Activated naive CD4-positive, alpha-beta T cell treated with anti-CD3 and anti-CD28 coated beads, Interleukin-2, amount 50 U/mL, for 72 hours (primary cell): ENCODE results near the gene HSP90B1. TPM values are rescaled to one million over a fixed set of nuclear protein-coding genes. Genes with fewer than 3 reads are reported as not detected.
A peak's percentile ranks its signal among the peaks of the same experiment; 100 is the strongest.

Source experiments
- ATAC-seq, 2 donors: fragments of 150-1000 bp; cut with Tn5 transposase; 2 replicates each; pipeline ENCODE4 v1.10.0; 2021; ENCODE audit warnings: mild to moderate bottlenecking in 2 of 2, moderate library complexity in 2 of 2
- DNase-seq, 2 donors: peaks; one replicate each; pipeline ENCODE4 v3.0.0; 2021 to 2022; ENCODE audit warnings: low spot score in 2 of 2
- H3K27ac Mint-ChIP-seq, 2 donors: one replicate each; pipeline ENCODE4 v1.8.0; 2022; ENCODE audit warnings: mild to moderate bottlenecking in 2 of 2, mixed read lengths in 2 of 2
- H3K36me3 Mint-ChIP-seq, 2 donors: one replicate each; pipeline ENCODE4 v1.8.0; 2022; ENCODE audit warnings: mixed read lengths in 2 of 2
- H3K9me3 Mint-ChIP-seq, 2 donors: one replicate each; pipeline ENCODE4 v1.8.0; 2022; ENCODE audit warnings: mixed read lengths in 2 of 2
- total RNA-seq, 2 donors: library from RNA; stranded (reverse); gene quantifications; one replicate each; pipeline ENCODE4 v1.2.3, GENCODE V29; 2022

HSP90B1 gene
- total RNA-seq, 2 donors from 2014 or later: 285 to 376 TPM

- Mint-ChIP-seq H3K27ac (peak overlapping the region; percentile 90 to 98), H3K36me3 (peaks cover 22 to 30% of the 10 kb centered on the region in 2 donors), H3K9me3 (no peaks in the 10 kb centered on the region)
- ATAC-seq (no peak), DNase-seq (no peak)
These were observed 27.7 kb downstream of the HSP90B1 start for GRCh38 chr12:103957865-103958388.

GRCh38 chr12:103958621-103959020, 28.4 kb downstream of the HSP90B1 start:
- peaks cover 20 to 30% of the 10 kb centered on the region in 2 donors for H3K36me3 Mint-ChIP-seq
- no peak overlapping the region for H3K27ac Mint-ChIP-seq
- H3K9me3 Mint-ChIP-seq: no peaks in the 10 kb centered on the region
- DNase-seq (no peak), ATAC-seq (no peak)

- no peak for ATAC-seq
These were observed 30.5 kb downstream of the HSP90B1 start for GRCh38 chr12:103960616-103961227.

DNA sequence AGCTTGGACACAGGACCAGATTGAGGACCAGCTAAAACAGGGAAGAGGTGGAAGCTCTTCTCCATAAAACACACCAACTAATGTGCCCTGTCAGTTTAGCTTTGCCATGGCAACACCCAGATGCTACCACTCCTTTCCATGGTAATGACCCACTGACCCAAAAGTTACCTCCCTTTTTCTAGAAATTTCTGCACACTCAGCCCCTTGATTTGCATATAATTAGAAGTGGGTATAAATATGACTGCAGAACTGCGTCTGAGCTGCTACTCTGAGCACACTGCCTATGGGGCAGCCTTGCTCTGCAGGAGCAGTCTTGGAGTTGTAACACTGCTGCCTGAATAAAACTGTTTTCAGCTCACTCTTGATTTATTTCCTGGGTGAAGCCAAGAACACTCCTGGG, 32.3 kb downstream of the HSP90B1 start:
- no peaks in the 10 kb centered on the region for H3K9me3 Mint-ChIP-seq
- DNase-seq (no peak), ATAC-seq (no peak)
- peaks cover 25 to 31% of the 10 kb centered on the region in 2 donors for H3K36me3 Mint-ChIP-seq
- H3K27ac Mint-ChIP-seq: no peak overlapping the region

More at GRCh38 chr12:103960616-103961227, 30.5 kb downstream of the HSP90B1 start:
- H3K27ac Mint-ChIP-seq: no peak overlapping the region
- peaks cover 17 to 35% of the 10 kb centered on the region in 2 donors for H3K36me3 Mint-ChIP-seq
- DNase-seq: no peak
- no peaks in the 10 kb centered on the region for H3K9me3 Mint-ChIP-seq

- peak overlapping the region; percentile 98 to 99 for H3K27ac Mint-ChIP-seq
- no peaks in the 10 kb centered on the region for H3K9me3 Mint-ChIP-seq
- ATAC-seq: no peak
- DNase-seq: no peak
- H3K36me3 Mint-ChIP-seq: peaks cover 34 to 39% of the 10 kb centered on the region in 2 donors
These were observed 34.6 kb downstream of the HSP90B1 start for GRCh38 chr12:103964805-103965204.

DNA sequence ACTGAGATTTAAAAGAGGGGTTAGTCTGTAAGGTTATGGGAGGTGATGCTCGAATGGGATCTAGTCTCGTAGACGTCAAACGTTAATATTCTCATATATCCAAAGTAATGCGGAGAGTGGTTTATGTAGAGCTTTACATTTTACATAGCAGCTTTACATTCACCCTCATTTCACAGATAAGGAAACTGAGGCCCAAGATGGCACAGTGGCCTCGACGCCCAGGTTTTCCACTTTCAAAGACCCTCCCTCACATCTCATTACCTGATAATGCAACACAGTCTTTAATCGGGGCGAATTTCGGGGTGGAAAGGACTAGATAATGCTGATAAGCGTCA, 35.0 kb downstream of the HSP90B1 start:
- ATAC-seq: no peak
- H3K36me3 Mint-ChIP-seq: peaks cover 34 to 39% of the 10 kb centered on the region in 2 donors
- no peak for DNase-seq

GRCh38 chr12:103965590-103966504, 35.6 kb downstream of the HSP90B1 start, which contains the start of gene TDG:
Gene TDG, plus strand, starts transcription at chr12:103965872. Its CDS starts 166 bp downstream, at chr12:103966038.
- peak; percentile 94 to 96 for ATAC-seq
- DNase-seq: peak; percentile 93 to 96
- Mint-ChIP-seq H3K27ac (peak within 1 kb of the TSS; percentile 98 to 99), H3K36me3 (peaks cover 34 to 39% of the 10 kb centered on the region in 2 donors), H3K9me3 (no peaks in the 10 kb centered on the region)

More for the DNA sequence above, 35.0 kb downstream of the HSP90B1 start:
- Mint-ChIP-seq H3K9me3 (no peaks in the 10 kb centered on the region), H3K27ac (peak overlapping the region; percentile 98 to 99)

GRCh38 chr12:103966736-103967135, 36.5 kb downstream of the HSP90B1 start:
- Mint-ChIP-seq H3K27ac (peak overlapping the region; percentile 95 to 98), H3K36me3 (peaks cover 34 to 39% of the 10 kb centered on the region in 2 donors), H3K9me3 (no peaks in the 10 kb centered on the region)
- ATAC-seq: no peak
- DNase-seq: no peak

DNA sequence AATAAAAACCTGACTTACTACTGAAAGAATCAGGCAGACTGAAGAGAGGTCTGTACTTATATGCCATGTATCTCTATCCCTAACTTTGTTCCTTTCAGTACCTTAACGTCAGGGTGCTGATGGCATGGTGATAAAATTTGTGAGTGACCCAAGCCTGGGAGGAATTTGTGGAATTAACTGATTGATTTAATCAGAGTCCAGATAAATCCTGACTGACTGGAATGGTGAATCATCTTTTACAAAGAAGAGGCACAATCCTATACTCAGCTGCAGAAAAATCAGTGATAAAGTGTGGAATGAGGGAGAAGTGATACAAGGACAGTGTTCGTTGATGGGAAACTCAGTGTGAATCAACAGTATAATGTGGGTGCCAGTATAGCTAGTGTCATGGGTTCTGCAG, 39.2 kb downstream of the HSP90B1 start:
- peaks cover 34 to 43% of the 10 kb centered on the region in 2 donors for H3K36me3 Mint-ChIP-seq
- H3K9me3 Mint-ChIP-seq: no peaks in the 10 kb centered on the region
- no peak for DNase-seq
- no peak overlapping the region for H3K27ac Mint-ChIP-seq
- ATAC-seq: no peak

GRCh38 chr12:103973909-103974308, 43.7 kb downstream of the HSP90B1 start:
- Mint-ChIP-seq H3K9me3 (no peaks in the 10 kb centered on the region), H3K27ac (no peak overlapping the region)

GRCh38 chr12:103975368-103975767, 45.2 kb downstream of the HSP90B1 start:
- Mint-ChIP-seq H3K9me3 (no peaks in the 10 kb centered on the region), H3K36me3 (peaks cover 13 to 22% of the 10 kb centered on the region in 2 donors), H3K27ac (peak overlapping the region in 1 of 2 donors; percentile 34)
- no peak for DNase-seq
- ATAC-seq: no peak

More at GRCh38 chr12:103973909-103974308, 43.7 kb downstream of the HSP90B1 start:
- H3K36me3 Mint-ChIP-seq: peaks cover 13 to 22% of the 10 kb centered on the region in 2 donors
- ATAC-seq: no peak
- DNase-seq: no peak

GRCh38 chr12:103978384-103978982, 48.3 kb downstream of the HSP90B1 start:
- Mint-ChIP-seq H3K36me3 (peaks cover 13 to 22% of the 10 kb centered on the region in 2 donors), H3K9me3 (no peaks in the 10 kb centered on the region), H3K27ac (peak overlapping the region; percentile 44 to 91)
- ATAC-seq (no peak), DNase-seq (no peak)

GRCh38 chr12:103986829-103987228, 56.6 kb downstream of the HSP90B1 start:
- H3K9me3 Mint-ChIP-seq: no peaks in the 10 kb centered on the region
- no peaks in the 10 kb centered on the region for H3K36me3 Mint-ChIP-seq
- peak overlapping the region in 1 of 2 donors; percentile 36 for H3K27ac Mint-ChIP-seq
- no peak for DNase-seq
- ATAC-seq: no peak

DNA sequence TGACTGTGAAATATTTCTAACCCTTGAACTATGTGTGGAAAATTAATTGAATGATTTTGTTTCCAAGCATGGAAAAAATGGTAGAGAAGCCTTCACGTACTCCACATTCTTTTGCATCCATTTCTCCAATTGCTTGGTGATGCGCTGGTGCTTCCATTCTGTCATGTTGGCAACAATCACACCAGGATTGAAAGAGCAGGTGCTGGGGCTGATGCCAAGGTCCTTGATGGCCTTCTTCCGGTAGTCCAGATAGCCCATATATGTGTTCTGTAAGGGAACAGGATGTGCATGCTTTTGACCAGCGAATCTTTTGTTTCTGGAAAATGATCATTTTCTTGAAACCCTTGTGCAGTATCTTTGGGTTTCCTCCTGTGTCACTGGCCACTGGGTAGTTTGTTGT, 64.0 kb downstream of the HSP90B1 start:
- DNase-seq (no peak), ATAC-seq (no peak)
- Mint-ChIP-seq H3K9me3 (no peaks in the 10 kb centered on the region), H3K27ac (no peak overlapping the region), H3K36me3 (no peaks in the 10 kb centered on the region)

DNA sequence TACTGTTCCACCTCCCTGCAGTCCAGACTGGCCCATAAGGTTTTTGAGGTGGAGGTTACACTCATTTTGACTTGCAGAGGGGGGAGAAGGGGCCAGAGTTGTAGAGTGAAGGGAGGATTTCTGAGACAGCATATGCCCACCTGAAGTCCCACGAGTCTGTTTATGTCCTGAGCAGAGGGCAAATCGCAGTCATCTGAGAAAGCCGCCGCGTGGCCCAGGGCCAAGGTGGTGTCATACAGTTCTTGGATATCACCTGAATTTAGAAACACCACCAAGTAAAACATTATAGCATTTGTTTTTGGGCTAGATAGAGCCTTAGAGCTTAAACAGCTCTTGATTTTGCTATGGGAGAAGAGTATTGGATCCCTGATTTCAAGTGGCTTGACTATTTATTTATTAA, 66.4 kb downstream of the HSP90B1 start:
- H3K27ac Mint-ChIP-seq: no peak overlapping the region
- H3K36me3 Mint-ChIP-seq: no peaks in the 10 kb centered on the region
- DNase-seq (no peak), ATAC-seq (no peak)
- no peaks in the 10 kb centered on the region for H3K9me3 Mint-ChIP-seq

DNA sequence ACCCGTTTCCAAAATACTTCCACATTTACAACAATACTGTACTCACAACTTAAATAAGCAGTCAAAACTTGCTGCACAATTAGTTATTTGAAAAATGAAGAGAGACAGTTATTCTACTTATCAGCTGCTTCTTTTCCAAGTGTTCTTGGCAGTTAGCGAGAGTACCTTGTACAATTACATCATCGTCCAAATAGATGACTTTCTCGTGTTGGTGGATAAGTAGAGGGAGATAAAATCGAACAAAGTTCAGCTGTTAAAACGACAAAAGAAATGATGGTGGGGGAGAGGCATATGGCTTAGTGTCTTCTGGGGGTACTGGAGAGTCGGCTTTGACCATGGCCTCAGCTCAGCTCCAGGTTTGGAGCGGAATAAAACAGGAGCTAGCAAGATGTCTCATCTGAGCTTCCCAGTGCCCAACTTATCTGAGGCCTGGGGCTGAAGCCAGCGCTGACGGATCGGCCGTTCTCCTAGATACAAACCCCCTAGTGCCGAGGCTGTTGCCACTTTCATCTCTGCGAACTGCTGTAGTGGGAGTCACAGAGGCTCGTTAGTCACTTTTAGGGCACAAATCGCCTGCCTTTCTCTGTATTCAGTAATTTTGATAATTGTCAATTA, 67.2 kb downstream of the HSP90B1 start:
- Mint-ChIP-seq H3K36me3 (no peaks in the 10 kb centered on the region), H3K9me3 (no peaks in the 10 kb centered on the region), H3K27ac (no peak overlapping the region)
- DNase-seq (no peak), ATAC-seq (no peak)
